ENCODE results near the gene CD3E.
A peak's percentile ranks its signal among the peaks of the same experiment; 100 is the strongest.

The CD3E gene

DNA sequence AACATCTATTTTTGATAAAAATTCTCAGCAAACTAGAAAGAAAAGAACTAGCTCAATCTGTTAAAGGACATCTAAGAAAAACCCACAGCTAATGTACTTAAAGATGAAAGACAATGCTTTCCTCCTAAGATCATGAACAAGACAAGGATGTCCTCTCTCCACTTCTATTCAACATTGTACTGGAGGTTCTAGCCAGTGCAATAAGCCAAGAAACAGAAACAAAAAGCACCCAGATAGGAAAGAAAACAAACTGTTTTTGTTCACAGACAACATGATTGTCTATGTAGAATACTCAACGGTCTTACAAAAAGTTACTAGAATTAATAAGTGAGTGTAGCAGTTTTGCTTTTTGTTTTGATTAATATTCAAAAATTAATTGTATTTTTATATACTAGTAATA lies 30.2 kb downstream of the CD3E start:
- no peak for DNase-seq

GRCh38 chr11:118338637-118339061 lies 34.1 kb downstream of the CD3E start:
- peak; percentile 92 for DNase-seq

DNA sequence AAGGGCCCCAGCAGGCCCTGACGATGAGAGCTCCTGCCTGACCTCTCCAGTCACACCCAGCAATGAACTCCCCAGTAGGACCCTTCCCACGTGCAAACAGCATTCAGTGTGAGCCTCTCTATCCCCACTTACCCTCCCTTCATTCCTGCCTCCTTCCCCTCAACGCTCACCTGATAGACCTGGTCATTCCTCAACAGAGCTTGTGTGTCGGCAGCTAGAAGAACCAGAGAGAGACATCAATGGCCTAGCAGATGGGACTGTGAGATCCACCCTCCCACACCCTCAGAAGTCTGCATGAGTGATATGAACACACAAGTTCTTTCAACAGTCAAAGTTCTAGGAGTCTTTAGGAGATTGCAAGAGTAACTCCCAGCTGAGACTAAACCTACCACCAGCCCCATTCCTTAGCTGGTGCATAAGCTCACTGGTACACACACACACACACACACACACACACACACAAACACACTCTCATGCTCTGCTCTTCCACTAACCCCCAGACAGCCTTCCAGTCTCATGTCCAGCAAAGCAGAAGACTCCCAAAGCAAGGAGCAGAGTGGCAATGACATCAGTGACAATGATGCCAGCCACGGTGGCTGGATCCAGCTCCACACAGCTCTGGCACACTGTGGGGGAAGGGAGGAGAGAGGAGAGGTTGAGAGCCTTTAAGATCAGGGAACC lies 34.9 kb downstream of the CD3E start:
- DNase-seq = no peak

GRCh38 chr11:118340449-118340848 lies 35.9 kb downstream of the CD3E start:
- no peak for DNase-seq

DNA sequence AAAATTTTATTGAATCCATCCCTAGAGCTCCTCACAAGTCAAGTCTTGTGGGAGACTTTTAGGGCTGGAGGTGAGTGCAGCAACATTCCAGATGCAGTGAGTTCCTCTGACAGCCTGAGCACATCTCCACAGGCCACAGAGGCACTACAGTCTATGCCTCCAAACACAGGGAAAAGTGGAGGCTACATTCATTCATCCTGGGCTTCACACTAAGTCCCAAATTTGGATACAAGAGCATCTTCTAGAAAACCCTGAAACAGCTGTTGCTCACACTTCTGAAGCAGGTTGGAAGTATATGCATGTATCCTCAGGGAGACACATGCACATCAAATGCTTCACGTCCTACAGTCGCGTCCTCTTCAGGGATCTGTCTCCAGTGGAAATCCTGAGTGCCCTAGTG lies 36.7 kb downstream of the CD3E start:
- DNase-seq = no peak

GRCh38 chr11:118341815-118342489 lies 37.4 kb downstream of the CD3E start:
- no peak for DNase-seq

- peak; percentile 90 for DNase-seq
These were observed 38.1 kb downstream of the CD3E start, which contains the start of gene CD3D for GRCh38 chr11:118342503-118343161. TSS of gene CD3D (minus strand) at chr11:118342705. CDS start at chr11:118342607, 98 bp downstream.

DNA sequence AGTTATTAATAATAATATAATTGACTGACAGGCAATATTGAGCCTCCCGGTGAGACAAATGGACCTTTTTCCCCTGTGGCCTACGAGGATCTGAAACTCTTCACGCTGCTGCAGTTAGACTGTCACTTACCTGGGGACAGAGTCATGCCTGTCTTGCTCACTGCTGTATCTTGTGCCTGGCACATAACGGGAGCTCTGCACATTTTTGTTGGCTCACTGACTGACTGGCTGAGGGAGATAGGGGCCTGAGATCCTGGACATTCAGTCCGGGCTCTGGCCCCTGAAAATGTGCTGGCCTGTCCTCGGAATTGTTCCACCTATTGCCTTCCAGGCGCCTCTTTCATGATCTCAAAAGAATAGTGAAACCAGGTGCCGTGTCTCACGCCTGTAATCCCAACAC lies 38.7 kb downstream of the CD3E start:
- peak; percentile 56 for DNase-seq

- DNase-seq = peak; percentile 89
These were observed 39.5 kb downstream of the CD3E start, which contains the start of gene CD3G for GRCh38 chr11:118343981-118344515. TSS of gene CD3G (plus strand) at chr11:118344344. CDS start at chr11:118344424, 80 bp downstream.

DNA sequence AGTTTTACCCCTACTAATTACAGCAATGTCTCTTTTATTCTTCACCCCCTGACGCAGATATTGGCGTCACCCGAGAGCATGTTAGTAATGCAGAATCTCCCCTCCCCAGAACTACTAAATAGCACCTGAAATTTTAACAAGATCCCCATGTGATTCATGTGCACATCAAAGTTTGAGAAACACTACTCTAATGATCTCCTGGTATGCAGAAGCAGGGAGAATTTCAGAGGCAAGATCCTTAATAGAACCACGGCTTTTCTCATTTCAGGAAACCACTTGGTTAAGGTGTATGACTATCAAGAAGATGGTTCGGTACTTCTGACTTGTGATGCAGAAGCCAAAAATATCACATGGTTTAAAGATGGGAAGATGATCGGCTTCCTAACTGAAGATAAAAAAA lies 44.9 kb downstream of the CD3E start:
- DNase-seq = no peak

- no peak for DNase-seq
These were observed 48.7 kb downstream of the CD3E start for GRCh38 chr11:118353084-118353710.

- no peak for DNase-seq
These were observed 53.5 kb downstream of the CD3E start for GRCh38 chr11:118358071-118358470.

GRCh38 chr11:118359295-118359958 lies 54.9 kb downstream of the CD3E start, which contains the start of gene UBE4A:
TSS of gene UBE4A (plus strand) at chr11:118359600. CDS start at chr11:118365081, 5,481 bp downstream.
- DNase-seq = peak; percentile 99

DNA sequence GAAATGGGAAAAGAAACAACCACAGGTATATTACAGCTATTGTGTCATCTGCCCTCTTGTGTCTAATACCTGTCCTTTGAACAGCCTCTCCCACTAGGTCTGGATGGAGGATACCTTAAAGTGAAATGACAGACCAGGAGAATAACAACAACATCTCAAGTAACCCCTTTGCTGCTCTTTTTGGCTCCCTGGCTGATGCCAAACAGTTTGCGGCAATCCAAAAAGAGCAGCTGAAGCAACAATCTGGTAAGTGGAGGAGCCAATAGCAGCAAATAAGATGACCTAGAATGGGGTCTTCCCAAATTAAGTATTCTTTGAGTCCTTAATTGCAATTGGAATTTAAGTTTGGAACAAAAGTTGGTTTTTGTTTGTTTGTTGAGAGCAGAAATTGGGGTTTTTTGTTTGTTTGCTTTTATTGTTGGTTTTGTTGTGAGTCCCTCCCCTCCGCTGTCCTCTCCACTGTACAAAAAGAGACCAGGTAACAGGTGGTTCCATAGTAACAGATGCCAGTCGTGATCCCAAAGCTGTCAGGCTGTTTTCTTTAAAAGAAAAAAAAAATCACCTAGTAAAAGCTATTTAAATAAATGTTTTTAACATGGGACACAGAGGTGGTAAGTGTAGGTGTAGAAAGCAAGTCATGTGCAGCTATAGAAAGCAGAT lies 60.6 kb downstream of the CD3E start:
- DNase-seq = no peak

All from activated CD4-positive, alpha-beta T cell treated with anti-CD3 and anti-CD28 coated beads, Interleukin-10, Interleukin-2, amounts not matched to agents 100 ng/mL and 50 ng/mL, durations not matched to agents 16 hours and 8 hours (primary cell).